ENCODE measurements around the gene SERTAD2. TPM values are rescaled to one million over a fixed set of nuclear protein-coding genes. Genes with fewer than 3 reads are reported as not detected.

Gene SERTAD2
- total and polyA plus RNA-seq, 10 donors: 10.4 to 61.4 (median 41.1) TPM

- peaks cover 0 to 34% (median 12%) of the 10 kb centered on the region in 6 donors for H3K4me1 ChIP-seq
- intact Hi-C loops (cut with DNase I; ENCODE audit: low total_unique reads): loop anchor here (10.0 kb wide), 1 partner anchor 46 kb away; no protein-coding TSS in a partner anchor
- peak overlapping the region in 3 of 8 donors; percentile 5 to 35 (median 16) for H3K27ac ChIP-seq
- no peak for TF ChIP-seq POLR2A (IDR thresholded peaks at IDR 0.05)
- TF ChIP-seq CTCF (IDR thresholded peaks at IDR 0.05 in 8 of 11, conservative IDR thresholded peaks at IDR 0.05 in 3 of 11): no peak
- no peak for TF ChIP-seq POLR2AphosphoS5 (IDR thresholded peaks at IDR 0.05)
- no peak for DNase-seq
- H3K9me3 ChIP-seq: no peaks in the 10 kb centered on the region
- WGBS, 5 donors: 46 to 61% (median 48%) methylated on average over 3 of the region's 3 CpGs
- no peaks in the 10 kb centered on the region for H3K36me3 ChIP-seq
- no peak overlapping the region for H3K4me3 ChIP-seq
- no peaks in the 10 kb centered on the region for H3K27me3 ChIP-seq (replicated peaks in 1 of 7)
Measured at GRCh38 chr2:64678771-64679590, 25.3 kb upstream of the SERTAD2 start.

- TF ChIP-seq POLR2A (IDR thresholded peaks at IDR 0.05) (no peak), CTCF (IDR thresholded peaks at IDR 0.05 in 8 of 11, conservative IDR thresholded peaks at IDR 0.05 in 3 of 11) (no peak), POLR2AphosphoS5 (IDR thresholded peaks at IDR 0.05) (no peak)
- WGBS, 5 donors: 88 to 99% (median 97%) methylated on average over 3 of the region's 3 CpGs
- H3K4me3 ChIP-seq: no peak overlapping the region
- intact Hi-C loops (cut with DNase I; ENCODE audit: low total_unique reads): loop anchor here (10.0 kb wide), 1 partner anchor 47 kb away; no protein-coding TSS in a partner anchor
- peaks cover 0 to 45% (median 12%) of the 10 kb centered on the region in 6 donors for H3K4me1 ChIP-seq
- H3K27ac ChIP-seq: no peak overlapping the region
- H3K9me3 ChIP-seq: no peaks in the 10 kb centered on the region
- no peaks in the 10 kb centered on the region for H3K27me3 ChIP-seq (replicated peaks in 1 of 7)
- no peak for DNase-seq
- no peaks in the 10 kb centered on the region for H3K36me3 ChIP-seq
Measured at GRCh38 chr2:64677530-64677929, 23.8 kb upstream of the SERTAD2 start.

- Histone ChIP-seq H3K27ac (no peak overlapping the region), H3K27me3 (replicated peaks in 1 of 7) (no peaks in the 10 kb centered on the region), H3K4me1 (peaks cover 0 to 31% (median 3%) of the 10 kb centered on the region in 6 donors), H3K36me3 (no peaks in the 10 kb centered on the region), H3K9me3 (no peaks in the 10 kb centered on the region), H3K4me3 (no peak overlapping the region)
- 84 to 93% (median 87%) methylated on average over 5 of the region's 5 CpGs for WGBS, 5 donors
- intact Hi-C loops (cut with DNase I; ENCODE audit: low total_unique reads): loop anchor here (10.0 kb wide), 1 partner anchor 49 kb away; no protein-coding TSS in a partner anchor
- no peak for DNase-seq
- TF ChIP-seq CTCF (IDR thresholded peaks at IDR 0.05 in 8 of 11, conservative IDR thresholded peaks at IDR 0.05 in 3 of 11): no peak
- TF ChIP-seq POLR2A (IDR thresholded peaks at IDR 0.05): no peak
- no peak for TF ChIP-seq POLR2AphosphoS5 (IDR thresholded peaks at IDR 0.05)
Measured at GRCh38 chr2:64675860-64676259, 22.1 kb upstream of the SERTAD2 start.

- intact Hi-C loops (cut with DNase I; ENCODE audit: low total_unique reads): loop anchor here (10.0 kb wide), 1 partner anchor 52 kb away; no protein-coding TSS in a partner anchor
- TF ChIP-seq POLR2AphosphoS5 (IDR thresholded peaks at IDR 0.05): no peak
- no peak for TF ChIP-seq CTCF (IDR thresholded peaks at IDR 0.05 in 8 of 11, conservative IDR thresholded peaks at IDR 0.05 in 3 of 11)
- TF ChIP-seq POLR2A (IDR thresholded peaks at IDR 0.05): no peak
- peaks cover 3 to 19% (median 9%) of the 10 kb centered on the region in 6 donors for H3K4me1 ChIP-seq
- H3K9me3 ChIP-seq: no peaks in the 10 kb centered on the region
- no peaks in the 10 kb centered on the region for H3K36me3 ChIP-seq
- DNase-seq: no peak
- WGBS, 5 donors: 15 to 25% (median 17%) methylated on average over 2 of the region's 2 CpGs
- peak overlapping the region in 1 of 8 donors; percentile 1 for H3K27ac ChIP-seq
- no peak overlapping the region for H3K4me3 ChIP-seq
- no peaks in the 10 kb centered on the region for H3K27me3 ChIP-seq (replicated peaks in 1 of 7)
Measured at GRCh38 chr2:64672708-64673107, 19.0 kb upstream of the SERTAD2 start.
